DMS 273 (cell line): Measurements from ENCODE around the gene OR7E24.
"Not testable (repeated sequence)": the region's sequence is repeated elsewhere in the genome, so short reads cannot be mapped to it uniquely, and the experiment has no call there.

Experiments
- DNase-seq: peaks from one replicate; lab custom pipeline; 2025; ENCODE audit not compliant: unreplicated experiment; lab: John Stamatoyannopoulos, UW

Gene OR7E24

DNA sequence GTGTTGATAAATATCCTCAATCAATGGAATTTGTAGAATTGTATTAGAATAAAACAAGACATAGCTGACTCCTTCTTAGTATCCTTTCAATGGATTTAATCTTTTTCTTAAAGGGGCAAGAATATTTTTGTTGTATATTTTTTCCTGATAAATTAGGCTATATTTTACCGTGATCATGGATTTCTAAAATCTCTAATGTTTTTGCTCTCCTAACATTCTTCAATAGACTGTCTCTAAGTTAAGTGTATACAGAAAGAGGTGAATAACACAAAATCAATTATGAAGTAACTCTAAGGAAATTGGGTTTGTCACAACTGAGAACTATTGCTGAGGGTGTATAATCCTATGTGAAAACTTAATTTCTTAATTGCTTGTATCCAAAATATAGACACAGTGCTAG, at the start of gene OR7E24:
Gene OR7E24, plus strand, starts transcription at position 301 of the 400 bp plus-strand sequence. CDS start 114 bp downstream, outside the sequence.
- DNase-seq: no peak

DNA sequence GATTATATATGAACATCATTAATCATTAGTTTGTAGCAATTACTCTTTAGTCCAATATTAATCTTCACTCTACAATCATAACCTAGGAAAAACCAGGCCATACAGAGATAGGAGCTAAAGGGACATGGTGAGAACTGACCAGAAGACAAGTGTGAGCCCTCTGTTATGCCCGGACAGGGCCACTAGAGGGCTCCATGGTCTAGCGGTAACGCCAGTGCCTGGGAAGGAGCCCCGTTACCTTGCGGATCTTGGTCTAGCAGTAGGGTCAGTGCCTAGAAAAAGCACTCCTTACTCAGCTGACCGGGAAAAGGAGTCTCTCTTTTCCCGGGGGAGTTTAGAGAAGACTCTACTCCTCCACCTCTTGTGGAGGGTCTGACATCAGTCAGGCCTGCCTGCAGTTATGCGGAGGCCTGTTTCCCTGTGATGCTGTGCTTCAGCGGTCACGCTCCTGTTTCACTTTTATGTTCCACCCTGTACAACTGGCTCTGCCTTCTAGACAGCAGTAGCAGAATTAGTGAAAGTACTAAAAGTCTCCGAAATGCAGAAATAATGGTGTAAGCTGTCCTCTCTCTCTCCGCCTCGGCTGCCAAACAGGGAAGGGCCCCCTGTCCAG, 45.1 kb upstream of the OR7E24 start:
- peak; percentile 79 for DNase-seq

DNA sequence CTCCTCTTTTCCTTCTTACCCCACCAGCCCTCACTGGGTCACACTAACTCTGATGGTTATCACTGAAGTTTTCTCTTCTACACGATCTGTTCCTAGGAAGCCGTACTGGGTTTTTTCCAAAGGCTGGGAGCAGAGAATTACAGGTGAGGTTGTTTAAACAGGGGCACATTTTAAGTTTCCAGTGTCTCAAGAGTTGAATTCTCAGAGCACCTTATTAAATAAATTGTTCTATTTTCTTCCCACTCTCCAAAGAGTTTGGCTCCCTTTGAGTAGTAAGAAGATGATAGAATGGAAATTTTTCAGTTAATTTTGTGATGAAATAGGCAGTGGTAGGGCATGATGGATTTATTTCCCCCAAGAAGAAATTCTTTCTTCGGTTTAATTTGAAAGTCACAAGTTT, 31.2 kb upstream of the OR7E24 start, which contains the start of gene OR7D4:
Gene OR7D4, minus strand, starts transcription at position 101 of the 400 bp plus-strand sequence. CDS start 4,752 bp downstream, outside the sequence.
- DNase-seq: no peak

DNA sequence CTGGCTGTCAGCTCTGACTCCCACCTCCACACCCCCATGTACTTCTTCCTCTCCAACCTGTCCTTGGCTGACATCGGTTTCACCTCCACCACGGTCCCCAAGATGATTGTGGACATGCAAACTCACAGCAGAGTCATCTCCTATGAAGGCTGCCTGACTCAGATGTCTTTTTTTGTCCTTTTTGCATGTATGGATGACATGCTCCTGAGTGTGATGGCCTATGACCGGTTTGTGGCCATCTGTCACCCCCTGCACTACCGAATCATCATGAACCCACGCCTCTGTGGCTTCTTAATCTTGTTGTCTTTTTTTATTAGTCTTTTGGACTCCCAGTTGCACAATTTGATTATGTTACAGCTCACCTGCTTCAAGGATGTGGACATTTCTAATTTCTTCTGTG, 506 bp downstream of the OR7E24 start:
- DNase-seq: no peak

DNA sequence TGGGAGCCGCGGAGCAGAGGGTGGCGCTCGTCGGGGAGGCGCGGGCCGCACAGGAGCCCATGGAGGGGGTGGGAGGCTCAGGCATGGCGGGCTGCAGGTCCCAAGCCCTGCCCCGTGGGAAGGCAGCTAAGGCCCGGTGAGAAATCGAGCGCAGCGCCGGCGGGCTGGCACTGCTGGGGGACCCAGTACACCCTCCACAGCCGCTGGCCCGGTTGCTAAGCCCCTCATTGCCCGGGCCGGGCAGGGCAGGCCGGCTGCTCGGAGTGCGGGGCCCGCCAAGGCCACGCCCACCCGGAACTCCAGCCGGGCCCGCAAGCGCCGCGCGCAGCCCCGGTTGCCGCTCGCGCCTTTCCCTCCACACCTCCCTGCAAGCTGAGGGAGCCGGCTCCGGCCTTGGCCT, 32.8 kb downstream of the OR7E24 start:
- not testable (repeated sequence) for DNase-seq

DNA sequence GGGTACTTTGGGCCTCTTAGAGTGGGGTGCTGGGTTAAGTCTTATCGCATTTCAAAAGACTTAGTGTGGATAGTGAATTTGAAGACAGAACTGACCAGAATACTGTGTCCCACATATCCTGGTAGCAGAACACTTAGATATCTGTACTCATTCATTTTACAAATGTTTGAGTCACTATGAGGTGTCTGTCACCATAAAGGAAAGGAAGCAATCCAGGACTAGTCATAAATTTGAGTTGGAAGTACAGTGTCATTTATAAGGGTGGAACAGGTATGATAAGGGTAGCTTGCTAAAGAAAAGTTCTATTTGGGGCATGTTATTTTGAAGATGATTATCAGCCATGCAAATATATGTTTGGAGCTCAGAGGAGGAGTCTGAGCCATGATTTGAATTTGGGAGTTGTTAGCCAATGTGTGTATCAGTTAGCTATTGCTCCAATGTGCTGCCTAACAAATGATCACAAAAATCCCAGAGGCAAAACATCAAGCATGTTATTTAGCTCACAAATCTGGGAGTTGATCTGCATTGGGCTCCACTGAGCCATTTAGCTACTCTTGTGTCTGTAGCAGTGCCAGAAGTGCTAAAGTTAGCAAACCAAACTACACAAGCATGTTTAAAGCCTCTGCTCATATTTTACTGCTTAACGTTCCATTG, 38.6 kb downstream of the OR7E24 start:
- no peak for DNase-seq

DNA sequence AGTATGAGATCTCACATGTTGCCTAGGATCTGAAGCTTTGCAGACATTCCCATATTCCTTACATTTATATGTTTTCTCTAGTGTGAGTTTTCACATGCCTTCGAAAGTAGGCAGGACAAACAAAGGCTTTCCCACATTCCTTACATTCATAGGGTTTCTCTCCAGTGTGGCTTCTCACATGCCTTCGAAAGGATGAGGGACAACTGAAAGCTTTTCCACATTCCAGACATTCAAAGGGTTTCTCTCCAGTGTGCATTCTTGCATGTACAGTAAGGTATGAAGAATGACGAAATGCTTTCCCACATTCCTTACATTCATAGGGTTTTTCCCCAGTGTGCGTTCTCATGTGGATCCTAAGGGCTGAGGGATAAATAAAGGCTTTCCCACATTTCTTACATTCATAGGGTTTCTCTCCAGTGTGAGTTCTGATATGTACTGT, 44.7 kb downstream of the OR7E24 start:
- no peak for DNase-seq

DNA sequence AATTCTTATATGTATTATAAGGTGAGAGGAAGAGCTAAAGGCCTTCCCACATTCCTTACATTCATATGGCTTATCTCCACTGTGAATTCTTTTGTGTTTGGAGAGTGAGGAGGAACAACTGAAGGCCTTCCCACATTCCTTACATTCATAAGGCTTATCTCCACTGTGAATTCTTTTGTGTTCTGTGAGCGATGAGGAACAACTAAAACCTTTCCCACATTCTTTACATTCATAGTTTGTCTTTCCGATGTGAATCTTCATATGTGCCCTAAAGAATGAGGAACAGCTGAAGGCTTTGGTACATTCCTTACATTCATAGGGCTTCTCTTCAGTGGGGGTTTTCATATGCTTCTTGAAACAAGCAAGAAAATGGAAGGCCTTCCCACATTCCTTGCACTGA, 45.6 kb downstream of the OR7E24 start:
- no peak for DNase-seq
